HG03108 (cell line): ENCODE data around the gene ACADVL.
"Not testable (repeated sequence)": the region's sequence is repeated elsewhere in the genome, so short reads cannot be mapped to it uniquely, and the experiment has no call there.

Experiments
- ATAC-seq: cut with Tn5 transposase; IDR thresholded peaks from one replicate; pipeline ENCODE4 v1.9.1; 2021; ENCODE audit warnings: moderate library complexity; ENCODE audit not compliant: unreplicated experiment

The ACADVL gene

GRCh38 chr17:7234083-7234951, 14.6 kb downstream of the ACADVL start, which contains the start of gene DVL2:
Gene DVL2, minus strand, starts transcription at chr17:7234517. Its CDS starts 255 bp downstream, at chr17:7234262.
- peak; percentile 44 for ATAC-seq

GRCh38 chr17:7235693-7236665, 16.2 kb downstream of the ACADVL start:
- ATAC-seq, result no peak

GRCh38 chr17:7236808-7237207, 17.1 kb downstream of the ACADVL start:
- ATAC-seq, result no peak

- no peak for ATAC-seq
Observed at GRCh38 chr17:7237266-7237760, 17.6 kb downstream of the ACADVL start.

GRCh38 chr17:7237761-7238419, 18.2 kb downstream of the ACADVL start:
- no peak for ATAC-seq

GRCh38 chr17:7238420-7239090, 18.8 kb downstream of the ACADVL start:
- no peak for ATAC-seq

- peak; percentile 45 for ATAC-seq
Observed at GRCh38 chr17:7239091-7240027, 19.6 kb downstream of the ACADVL start, which contains the start of gene PHF23. Gene PHF23, minus strand, starts transcription at chr17:7239457. Its CDS starts 178 bp downstream, at chr17:7239279.

- no peak for ATAC-seq
Observed at GRCh38 chr17:7240375-7240774, 20.6 kb downstream of the ACADVL start.

- no peak for ATAC-seq
Observed at GRCh38 chr17:7241090-7241733, 21.5 kb downstream of the ACADVL start.

- ATAC-seq, result no peak
Observed at GRCh38 chr17:7241783-7242716, 22.3 kb downstream of the ACADVL start, which contains the start of gene GABARAP. Gene GABARAP, minus strand, starts transcription at chr17:7242449. Its CDS starts 119 bp downstream, at chr17:7242330.

GRCh38 chr17:7242717-7243452, 23.1 kb downstream of the ACADVL start:
- peak; percentile 32 for ATAC-seq

GRCh38 chr17:7243453-7243729, 23.7 kb downstream of the ACADVL start:
- no peak for ATAC-seq

- ATAC-seq, result not testable (repeated sequence)
Observed at GRCh38 chr17:7243838-7244237, 24.1 kb downstream of the ACADVL start.

- no peak for ATAC-seq
Observed at GRCh38 chr17:7246779-7247178, 27.0 kb downstream of the ACADVL start.

- no peak for ATAC-seq
Observed at GRCh38 chr17:7248796-7249195, 29.1 kb downstream of the ACADVL start.

GRCh38 chr17:7249214-7249613, 29.5 kb downstream of the ACADVL start:
- no peak for ATAC-seq

- no peak for ATAC-seq
Observed at GRCh38 chr17:7249830-7250229, 30.1 kb downstream of the ACADVL start.
